Retinal pigment epithelial cell (primary cell): Measurements from ENCODE around the gene RIN1.

ENCODE experiments used
- DNase-seq: peaks from one replicate; pipeline ENCODE4 v3.0.0-alpha.2; 2010; ENCODE audit warnings: low read depth
- H3K4me3 ChIP-seq: 2 replicates; pipeline ENCODE4 v1.5.1; 2011; ENCODE audit warnings: mild to moderate bottlenecking, low read length, control low read depth, moderate library complexity
- CTCF ChIP-seq: conservative IDR thresholded peaks from 2 replicates; pipeline ENCODE4 v1.5.1; 2011; ENCODE audit warnings: low read depth, low read length, control low read depth, inconsistent platforms

The RIN1 gene

GRCh38 chr11:66288671-66289547 lies 47.3 kb downstream of the RIN1 start, which contains the start of gene YIF1A:
TSS of gene YIF1A (minus strand) at chr11:66289143. CDS start at chr11:66288985, 158 bp downstream.
- no peak for TF ChIP-seq CTCF
- peak; percentile 98 for DNase-seq
- H3K4me3 ChIP-seq = peak within 1 kb of the TSS; percentile 84

GRCh38 chr11:66287889-66288670 lies 48.2 kb downstream of the RIN1 start:
- DNase-seq = no peak
- peak overlapping the region; percentile 84 for H3K4me3 ChIP-seq
- no peak for TF ChIP-seq CTCF

- TF ChIP-seq CTCF = no peak
- H3K4me3 ChIP-seq = no peak overlapping the region
- no peak for DNase-seq
Measured at GRCh38 chr11:66287211-66287888, 48.9 kb downstream of the RIN1 start.

GRCh38 chr11:66286699-66287098 lies 49.5 kb downstream of the RIN1 start:
- DNase-seq = no peak
- no peak for TF ChIP-seq CTCF
- H3K4me3 ChIP-seq = no peak overlapping the region

GRCh38 chr11:66285250-66285947 lies 50.8 kb downstream of the RIN1 start:
- H3K4me3 ChIP-seq = no peak overlapping the region
- no peak for DNase-seq
- no peak for TF ChIP-seq CTCF

- no peak for TF ChIP-seq CTCF
- no peak for DNase-seq
- no peak overlapping the region for H3K4me3 ChIP-seq
Measured at GRCh38 chr11:66284526-66285078, 51.6 kb downstream of the RIN1 start.
